GM12878 (cell line): ENCODE results near the gene TRPM3. TPM values are rescaled to one million over a fixed set of nuclear protein-coding genes. Genes with fewer than 3 reads are reported as not detected.

Experiments used
- ATAC-seq: fragments of 200-7000 bp; cut with Tn5 transposase; 3 replicates; pipeline ENCODE4 v1.9.1; 2020; ENCODE audit warnings: mild to moderate bottlenecking, moderate library complexity
- BruUV-seq: library from RNA; stranded (reverse); fragments of 400-500 nt; replicated peaks from 2 replicates; lab custom pipeline; 2021; lab: Mats Ljungman, UMichigan
- CTCF ChIA-PET: fragments of 300-600 bp; sonication (Branson Sonifier 250); formaldehyde crosslinking; extraction: SDS; loops from one replicate; lab custom pipeline; 2021; ENCODE audit warnings: inconsistent platforms; lab: Yijun Ruan, JAX
- POLR2A ChIA-PET: fragments of 350-600 bp; formaldehyde crosslinking; extraction: SDS; loops from one replicate; lab custom pipeline; 2021; ENCODE audit warnings: inconsistent platforms; lab: Charles Lee
- RAD21 ChIA-PET: fragments of 300-600 bp; sonication (Branson Sonifier 250); formaldehyde crosslinking; loops from one replicate; lab custom pipeline; 2023; ENCODE audit warnings: antibody characterized with exemption; ENCODE audit not compliant: unreplicated experiment; lab: Charles Lee
- SMC1A ChIA-PET: fragments of 300-600 bp; sonication (Branson Sonifier 250); formaldehyde crosslinking; loops from one replicate; lab custom pipeline; 2023; ENCODE audit not compliant: unreplicated experiment, uncharacterized antibody; lab: Charles Lee
- DNase-seq: peaks from one replicate; pipeline ENCODE4 v3.0.0-alpha.2; 2011; ENCODE audit warnings: low read depth, low spot score
- FAIRE-seq: peaks from 3 replicates; lab custom pipeline; 2011; peaks lifted over from hg19 to GRCh38; lab: Jason Lieb, UNC
- H2AFZ ChIP-seq: 2 replicates; pipeline ENCODE4 v1.6.0; 2011; ENCODE audit warnings: low read depth, low read length, control low read depth; ENCODE audit not compliant: control insufficient read depth
- H3K27ac ChIP-seq: 2 replicates; pipeline ENCODE4 v1.5.1; 2011; ENCODE audit warnings: control low read depth; ENCODE audit not compliant: control insufficient read depth, insufficient read depth
- H3K27me3 ChIP-seq, 2 experiments: replicated peaks in 1 of 2; 2 replicates each; pipeline versions ENCODE4 v1.6.0 to v1.6.1; 2011; ENCODE audit warnings: low read length in 1 of 2; ENCODE audit not compliant: control insufficient read depth in 2 of 2, insufficient read depth in 2 of 2
- H3K36me3 ChIP-seq, 2 experiments: 2 replicates each; pipeline ENCODE4 v1.5.1; 2011; ENCODE audit warnings: low read length in 1 of 2; ENCODE audit not compliant: control insufficient read depth in 2 of 2, insufficient read depth in 2 of 2
- H3K4me1 ChIP-seq: 2 replicates; pipeline ENCODE4 v1.6.1; 2011; ENCODE audit warnings: mild to moderate bottlenecking, low read length, moderate library complexity, mixed read lengths; ENCODE audit not compliant: control insufficient read depth, insufficient read depth
- H3K4me2 ChIP-seq: 2 replicates; pipeline ENCODE4 v1.6.0; 2011; ENCODE audit warnings: control low read depth; ENCODE audit not compliant: control insufficient read depth, insufficient read depth
- H3K4me3 ChIP-seq: fragments of 200-600 bp; sonication (generic); 2 replicates; pipeline ENCODE4 v1.5.1; 2016
- H3K79me2 ChIP-seq: 2 replicates; pipeline ENCODE4 v1.6.0; 2011; ENCODE audit warnings: low read length; ENCODE audit not compliant: control insufficient read depth, insufficient read depth
- H3K9ac ChIP-seq: 2 replicates; pipeline ENCODE4 v1.8.0; 2011; ENCODE audit warnings: low read length, control low read depth, mixed read lengths; ENCODE audit not compliant: control insufficient read depth, insufficient read depth
- H3K9me3 ChIP-seq: replicated peaks from 3 replicates; pipeline ENCODE4 v1.5.1; 2011; ENCODE audit warnings: mild to moderate bottlenecking, low read length; ENCODE audit not compliant: control insufficient read depth, insufficient read depth
- H4K20me1 ChIP-seq: 2 replicates; pipeline ENCODE4 v1.6.0; 2011; ENCODE audit not compliant: control insufficient read depth, insufficient read depth
- BACH1 ChIP-seq: fragments of 450-650 bp; IDR thresholded peaks from 2 replicates; pipeline ENCODE4 v1.6.1; 2017; ENCODE audit warnings: mild to moderate bottlenecking, borderline replicate concordance
- BHLHE40 ChIP-seq, 2 experiments: fragments of 450-650 bp in 1 of 2; IDR thresholded peaks; 2 replicates each; pipeline ENCODE4 v1.6.1; 2011 to 2017; ENCODE audit warnings: low read depth in 2 of 2, borderline replicate concordance in 1 of 2, improper control_type of control experiment in 1 of 2, low read length in 1 of 2, mild to moderate bottlenecking in 1 of 2
- CHD2 ChIP-seq: IDR thresholded peaks from 2 replicates; pipeline ENCODE4 v1.6.1; 2011; ENCODE audit warnings: low read depth, low read length, improper control_type of control experiment, borderline replicate concordance
- DPF2 ChIP-seq: fragments of 450-650 bp; IDR thresholded peaks from 2 replicates; pipeline ENCODE4 v1.6.1; 2017; ENCODE audit warnings: mild to moderate bottlenecking
- EED ChIP-seq: sonication (generic); IDR thresholded peaks from 2 replicates; pipeline ENCODE4 v1.6.1; 2016; ENCODE audit warnings: antibody characterized with exemption, low read depth
- KAT2A ChIP-seq: conservative IDR thresholded peaks from 2 replicates; pipeline ENCODE4 v1.6.1; 2011; ENCODE audit warnings: low read depth, low read length; ENCODE audit not compliant: control insufficient read depth
- MYB ChIP-seq: fragments of 150-350 bp; IDR thresholded peaks from 2 replicates; pipeline ENCODE4 v1.6.1; 2014; ENCODE audit warnings: mild to moderate bottlenecking, low read depth, low read length, borderline replicate concordance
- PKNOX1 ChIP-seq: fragments of 450-650 bp; IDR thresholded peaks from 2 replicates; pipeline ENCODE4 v1.6.1; 2016; ENCODE audit warnings: mild to moderate bottlenecking
- RAD21 ChIP-seq: IDR thresholded peaks from 2 replicates; pipeline ENCODE4 v1.6.1; 2011; ENCODE audit warnings: mild to moderate bottlenecking, low read depth, low read length, moderate library complexity; ENCODE audit not compliant: insufficient read depth
- RAD51 ChIP-seq: fragments of 450-650 bp; IDR thresholded peaks from 2 replicates; pipeline ENCODE4 v1.6.1; 2016; ENCODE audit warnings: moderate library complexity, mild to moderate bottlenecking, inconsistent platforms
- RBBP5 ChIP-seq: fragments of 200-600 bp; sonication (generic); conservative IDR thresholded peaks from 2 replicates; pipeline ENCODE4 v1.6.1; 2016
- SMARCA5 ChIP-seq: fragments of 450-650 bp; IDR thresholded peaks from 2 replicates; pipeline ENCODE4 v1.6.1; 2017; ENCODE audit warnings: mild to moderate bottlenecking
- SMC3 ChIP-seq: IDR thresholded peaks from 2 replicates; pipeline ENCODE4 v1.6.1; 2011; ENCODE audit warnings: low read length, improper control_type of control experiment, borderline replicate concordance
- ZNF207 ChIP-seq: fragments of 450-650 bp; IDR thresholded peaks from 2 replicates; pipeline ENCODE4 v1.6.1; 2014; ENCODE audit warnings: antibody characterized with exemption, mild to moderate bottlenecking, borderline replicate concordance
- ZNF384 ChIP-seq: IDR thresholded peaks from 2 replicates; pipeline ENCODE4 v1.6.1; 2012; ENCODE audit warnings: low read depth, mild to moderate bottlenecking, low read length, improper control_type of control experiment, borderline replicate concordance
- WGBS: methylation state at CpG from one replicate; pipeline ENCODE4 v1.1.6; 2016; ENCODE audit warnings: low lambda C conversion rate; ENCODE audit not compliant: insufficient replicate concordance, insufficient coverage; ENCODE audit errors: missing lambda C conversion rate; 5-methylcytosine and 5-hydroxymethylcytosine counted together
- in situ Hi-C: fragments of 300-500 bp; cut with MboI; formaldehyde crosslinking; loops from 9 replicates; pipeline ENCODE4 v1.14.3; 2018; ENCODE audit warnings: mixed read lengths
- intact Hi-C: fragments of 100-400 bp; cut with micrococcal nuclease; formaldehyde crosslinking; loops from one replicate; pipeline ENCODE4 v1.14.2; 2022; ENCODE audit not compliant: unreplicated experiment
- polyA plus RNA-seq, 11 experiments: library from polyadenylated mRNA; depleted of rRNA in 4 of 11; unstranded in 6 of 11; stranded (reverse) in 5 of 11; fragments of >200 nt; fragmentation: Nextera tagmentation in 4 of 11; fragmentation: Illumina TruSeq in 1 of 11; extraction: Ambion mirVana in 4 of 11; extraction: Trizol in 1 of 11; gene quantifications; 1 replicate in 1 of 11; 2 replicates in 10 of 11; pipeline versions ENCODE4 v1.2.1 to v1.2.3, GENCODE V29; 2011 to 2016; ENCODE audit warnings: inconsistent platforms in 2 of 11, missing spikeins in 2 of 11, low read depth in 1 of 11
- total RNA-seq, 4 experiments: library from RNA; depleted of rRNA in 3 of 4; stranded (reverse); fragments of >200 nt in 3 of 4; fragmentation: Illumina TruSeq in 1 of 4; extraction: Trizol in 1 of 4; gene quantifications; 2 replicates each; pipeline versions ENCODE4 v1.2.1 to v1.2.3, GENCODE V29; 2013 to 2021
- TF ChIP-seq, protein P1 (sequence below), 3 experiments: IDR thresholded peaks in 2 of 3; conservative IDR thresholded peaks in 1 of 3; 2 replicates each; pipeline ENCODE4 v1.5.1; 2011; ENCODE audit warnings: low read depth in 3 of 3, low read length in 3 of 3, mild to moderate bottlenecking in 3 of 3, control low read depth in 2 of 3, moderate library complexity in 2 of 3, inconsistent platforms in 1 of 3, mixed read lengths in 1 of 3; ENCODE audit not compliant: control insufficient read depth in 2 of 3, insufficient read depth in 1 of 3; ENCODE audit errors: extremely low read depth in 1 of 3

The TRPM3 gene
- total and polyA plus RNA-seq, 10 of the 15 experiments (the other 5 are each of a cell fraction or from before 2014, with no cell fraction given) = not detected

- TF ChIP-seq BHLHE40 (IDR thresholded peaks at IDR 0.05; ENCODE audit: borderline replicate concordance in 1 of 2, low read depth in 2 of 2, low read length in 1 of 2) (no peak), ZNF384 (no peak), RBBP5 (no peak), DPF2 (no peak), MYB (no peak), BACH1 (no peak), EED (no peak), PKNOX1 (no peak), SMARCA5 (no peak), ZNF207 (no peak), RAD51 (no peak)
Observed at GRCh38 chr9:70579686-70580085, 541.7 kb downstream of the TRPM3 start (continued).

DNA sequence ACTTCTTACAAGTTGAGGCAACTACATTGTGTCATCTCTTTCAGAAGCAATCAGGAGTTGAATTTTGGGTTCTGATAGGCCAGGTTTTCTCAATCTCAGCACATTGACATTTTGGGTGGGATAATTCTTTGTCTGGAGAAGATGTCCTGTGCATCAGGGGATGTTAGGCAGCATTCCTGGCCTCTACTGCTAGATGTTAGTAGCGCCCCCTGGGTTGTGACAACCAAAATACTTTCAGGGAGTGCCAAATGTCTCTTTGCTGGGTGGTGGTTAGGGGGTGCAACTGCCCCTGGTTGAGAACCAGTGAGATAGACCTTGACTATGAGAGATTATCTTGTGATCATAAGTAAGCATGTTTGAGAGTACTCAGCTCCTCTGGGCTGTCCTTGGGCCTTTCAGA lies 542.7 kb downstream of the TRPM3 start:
- Histone ChIP-seq H3K79me2 (no peaks in the 10 kb centered on the region), H3K9ac (no peak overlapping the region), H2AFZ (no peak overlapping the region), H3K27me3 (no peaks in the 10 kb centered on the region), H3K4me3 (no peak overlapping the region), H3K36me3 (no peaks in the 10 kb centered on the region), H3K4me1 (no peaks in the 10 kb centered on the region), H4K20me1 (no peaks in the 10 kb centered on the region), H3K4me2 (no peak overlapping the region), H3K27ac (no peak overlapping the region), H3K9me3 (no peaks in the 10 kb centered on the region)
- ChIA-PET RAD21 (no interaction called here), CTCF (interaction anchor here (0.7 to 1.7 kb wide), 3 partner anchors 9 to 74 kb away, joined by 3 to 5 read pairs (median 3); no protein-coding TSS in a partner anchor), POLR2A (no interaction called here), SMC1A (no interaction called here)
- no peak for DNase-seq
- ATAC-seq = no peak
- WGBS = 0% methylated on average over 1 of the region's 1 CpG
- 0 out of 2 replicates have a peak, but pooled peaks have one; percentile 9 for TF ChIP-seq RAD21
- TF ChIP-seq, protein P1, sequence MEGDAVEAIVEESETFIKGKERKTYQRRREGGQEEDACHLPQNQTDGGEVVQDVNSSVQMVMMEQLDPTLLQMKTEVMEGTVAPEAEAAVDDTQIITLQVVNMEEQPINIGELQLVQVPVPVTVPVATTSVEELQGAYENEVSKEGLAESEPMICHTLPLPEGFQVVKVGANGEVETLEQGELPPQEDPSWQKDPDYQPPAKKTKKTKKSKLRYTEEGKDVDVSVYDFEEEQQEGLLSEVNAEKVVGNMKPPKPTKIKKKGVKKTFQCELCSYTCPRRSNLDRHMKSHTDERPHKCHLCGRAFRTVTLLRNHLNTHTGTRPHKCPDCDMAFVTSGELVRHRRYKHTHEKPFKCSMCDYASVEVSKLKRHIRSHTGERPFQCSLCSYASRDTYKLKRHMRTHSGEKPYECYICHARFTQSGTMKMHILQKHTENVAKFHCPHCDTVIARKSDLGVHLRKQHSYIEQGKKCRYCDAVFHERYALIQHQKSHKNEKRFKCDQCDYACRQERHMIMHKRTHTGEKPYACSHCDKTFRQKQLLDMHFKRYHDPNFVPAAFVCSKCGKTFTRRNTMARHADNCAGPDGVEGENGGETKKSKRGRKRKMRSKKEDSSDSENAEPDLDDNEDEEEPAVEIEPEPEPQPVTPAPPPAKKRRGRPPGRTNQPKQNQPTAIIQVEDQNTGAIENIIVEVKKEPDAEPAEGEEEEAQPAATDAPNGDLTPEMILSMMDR (IDR thresholded peaks at IDR 0.05 in 2 of 3, conservative IDR thresholded peaks at IDR 0.05 in 1 of 3; ENCODE audit: control insufficient read depth in 2 of 3, extremely low read depth in 1 of 3, insufficient read depth in 1 of 3, low read depth in 3 of 3, low read length in 3 of 3) = 0 out of 6 replicates have a peak, but pooled peaks of 2 of the 3 experiments have one; percentile 6 to 13
- no peak for TF ChIP-seq CHD2
- no peak for TF ChIP-seq KAT2A
- no peak for TF ChIP-seq BHLHE40 (IDR thresholded peaks at IDR 0.05; ENCODE audit: borderline replicate concordance in 1 of 2, low read depth in 2 of 2, low read length in 1 of 2)
- TF ChIP-seq SMC3 = 0 out of 2 replicates have a peak, but pooled peaks have one; percentile 14
- FAIRE-seq = no peak
- no TSS peak for BruUV-seq
- intact Hi-C loops (no loop called here), in situ Hi-C loops (no loop called here)
